MM.1S (cell line): Measurements from ENCODE around the gene FADS3.
A peak's percentile ranks its signal among the peaks of the same experiment; 100 is the strongest.

Source experiments
- CTCF ChIP-seq: fragments of 300-600 bp; sonication (generic); IDR thresholded peaks from 2 replicates; pipeline ENCODE4 v1.5.1; 2016; ENCODE audit warnings: antibody characterized with exemption, low read length, mixed read lengths
- EZH2 ChIP-seq: fragments of 300-600 bp; sonication (generic); optimal IDR thresholded peaks from 2 replicates; pipeline ENCODE3; 2017; ENCODE audit warnings: low read depth, mild to moderate bottlenecking, antibody characterized with exemption, low read length, mixed read lengths

- TF ChIP-seq EZH2 = no peak
- TF ChIP-seq CTCF = peak; percentile 26
Observed at GRCh38 chr11:61828629-61829407, 62.5 kb downstream of the FADS3 start.
